ENCODE results near the gene ZFP69. TPM values are rescaled to one million over a fixed set of nuclear protein-coding genes. Genes with fewer than 3 reads are reported as not detected.

Gene ZFP69
- polyA plus RNA-seq, 3 donors, result 2.1 to 3.8 (median 2.5) TPM

DNA sequence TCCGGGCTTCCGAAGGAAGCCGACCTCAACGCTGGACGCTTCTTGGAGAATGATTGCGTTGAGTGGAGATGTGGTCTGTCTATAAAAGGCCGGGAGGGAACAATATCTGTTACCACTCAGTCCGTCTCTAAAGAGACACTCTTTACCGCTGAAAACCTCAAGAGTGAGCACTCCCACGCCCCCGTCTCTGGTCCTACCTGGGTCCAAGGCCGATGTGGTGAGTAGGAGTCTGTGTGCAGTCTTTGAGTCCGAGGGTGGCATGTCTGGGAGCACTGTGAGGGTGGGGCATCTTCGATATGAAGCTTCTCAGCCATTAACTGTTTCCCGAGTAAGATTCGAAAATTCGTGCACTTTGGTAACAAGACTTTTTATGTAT, 576 bp downstream of the ZFP69 start:
- peaks cover 13% of the 10 kb centered on the region for H3K79me2 ChIP-seq (ENCODE audit: insufficient read depth, low read length)
- peaks cover 32 to 34% of the 10 kb centered on the region in 2 donors for H3K36me3 Mint-ChIP-seq
- peak overlapping the region; percentile 7 to 87 (median 68) for H3K27ac Mint-ChIP-seq
- peaks cover 30 to 62% (median 55%) of the 10 kb centered on the region in 7 donors for H3K9me3 Mint-ChIP-seq
- H3K4me1 ChIP-seq (ENCODE audit: control insufficient read depth in 1 of 2, insufficient read depth in 2 of 2, low read length in 2 of 2), result peaks cover 8 to 12% of the 10 kb centered on the region in 2 donors
- 23% methylated on average over 4 of the region's 17 CpGs for WGBS (ENCODE audit: insufficient coverage)
- H3K27ac ChIP-seq (ENCODE audit: low read depth in 1 of 2, low read length in 2 of 2), result peak overlapping the region; percentile 29 to 84
- peak in 1 of 3 donors; percentile 3 for DNase-seq
- TF ChIP-seq, protein P1, sequence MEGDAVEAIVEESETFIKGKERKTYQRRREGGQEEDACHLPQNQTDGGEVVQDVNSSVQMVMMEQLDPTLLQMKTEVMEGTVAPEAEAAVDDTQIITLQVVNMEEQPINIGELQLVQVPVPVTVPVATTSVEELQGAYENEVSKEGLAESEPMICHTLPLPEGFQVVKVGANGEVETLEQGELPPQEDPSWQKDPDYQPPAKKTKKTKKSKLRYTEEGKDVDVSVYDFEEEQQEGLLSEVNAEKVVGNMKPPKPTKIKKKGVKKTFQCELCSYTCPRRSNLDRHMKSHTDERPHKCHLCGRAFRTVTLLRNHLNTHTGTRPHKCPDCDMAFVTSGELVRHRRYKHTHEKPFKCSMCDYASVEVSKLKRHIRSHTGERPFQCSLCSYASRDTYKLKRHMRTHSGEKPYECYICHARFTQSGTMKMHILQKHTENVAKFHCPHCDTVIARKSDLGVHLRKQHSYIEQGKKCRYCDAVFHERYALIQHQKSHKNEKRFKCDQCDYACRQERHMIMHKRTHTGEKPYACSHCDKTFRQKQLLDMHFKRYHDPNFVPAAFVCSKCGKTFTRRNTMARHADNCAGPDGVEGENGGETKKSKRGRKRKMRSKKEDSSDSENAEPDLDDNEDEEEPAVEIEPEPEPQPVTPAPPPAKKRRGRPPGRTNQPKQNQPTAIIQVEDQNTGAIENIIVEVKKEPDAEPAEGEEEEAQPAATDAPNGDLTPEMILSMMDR (IDR thresholded peaks at IDR 0.05), result no peak
- peak overlapping the region; percentile 99 for H3K4me2 ChIP-seq (replicated peaks; ENCODE audit: extremely low read depth, low read length, poor library complexity, severe bottlenecking)
- peak overlapping the region; percentile 80 for H3K9ac ChIP-seq (ENCODE audit: insufficient read depth, low read length, poor library complexity, severe bottlenecking)
- H2AFZ ChIP-seq (ENCODE audit: insufficient read depth, low read depth, low read length, poor library complexity, severe bottlenecking), result peak overlapping the region; percentile 96
- H3K36me3 ChIP-seq (replicated peaks in 1 of 2; ENCODE audit: control insufficient read depth in 1 of 2, insufficient read depth in 2 of 2, low read length in 2 of 2), result peaks cover 9 to 29% of the 10 kb centered on the region in 2 donors
- intact Hi-C loops (cut with micrococcal nuclease), result no loop called here
- peaks cover 19 to 46% of the 10 kb centered on the region in 2 donors for H3K9me3 ChIP-seq (replicated peaks in 1 of 2; ENCODE audit: control insufficient read depth in 1 of 2, insufficient read depth in 1 of 2, low read length in 2 of 2)
- peaks cover 22% of the 10 kb centered on the region for H3K4me1 Mint-ChIP-seq
- no peaks in the 10 kb centered on the region for H3K27me3 ChIP-seq (ENCODE audit: control insufficient read depth in 2 of 2, insufficient read depth in 2 of 2, low read length in 2 of 2)
- H4K20me1 ChIP-seq (ENCODE audit: insufficient read depth, low read length), result no peaks in the 10 kb centered on the region
- peaks cover 0 to 2% (median 2%) of the 10 kb centered on the region in 3 donors for H3K27me3 Mint-ChIP-seq (ENCODE audit: low read depth in 3 of 3)
- peak overlapping the region; percentile 64 to 97 (median 91) for H3K4me3 ChIP-seq (replicated peaks in 1 of 3; ENCODE audit: low read depth in 2 of 3, low read length in 3 of 3)
- peak overlapping the region; percentile 89 to 96 for H3K4me3 Mint-ChIP-seq

DNA sequence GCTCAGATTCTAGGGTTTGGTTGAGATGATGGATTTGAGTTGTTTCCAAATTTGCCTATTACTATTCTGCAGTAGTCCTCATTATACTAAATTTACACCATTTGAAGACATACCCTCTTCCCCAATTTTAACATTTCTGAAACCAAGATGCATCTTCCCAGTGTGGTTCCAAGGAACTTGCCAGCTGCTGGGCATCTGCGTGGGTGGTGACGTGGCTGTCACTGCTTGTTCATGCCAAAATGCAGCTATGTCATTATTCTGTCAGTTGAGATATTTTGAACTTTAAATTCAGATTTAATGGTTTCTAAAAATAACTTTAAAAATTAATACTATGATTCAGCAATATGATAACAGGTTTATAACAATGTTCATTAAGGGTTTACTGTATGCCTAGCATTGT, 1.2 kb downstream of the ZFP69 start:
- no peak overlapping the region for H3K27ac Mint-ChIP-seq
- TF ChIP-seq, protein P1 (IDR thresholded peaks at IDR 0.05), result no peak
- H3K9me3 Mint-ChIP-seq, result peaks cover 27 to 62% (median 54%) of the 10 kb centered on the region in 7 donors
- H3K36me3 Mint-ChIP-seq, result peaks cover 37 to 40% of the 10 kb centered on the region in 2 donors
- H3K4me3 Mint-ChIP-seq, result peak overlapping the region; percentile 89 to 96
- Histone ChIP-seq H3K27ac (ENCODE audit: low read depth in 1 of 2, low read length in 2 of 2) (no peak overlapping the region), H3K4me3 (replicated peaks in 1 of 3; ENCODE audit: low read depth in 2 of 3, low read length in 3 of 3) (peak overlapping the region in 1 of 3 experiments; percentile 97), H3K4me1 (ENCODE audit: control insufficient read depth in 1 of 2, insufficient read depth in 2 of 2, low read length in 2 of 2) (peaks cover 8 to 12% of the 10 kb centered on the region in 2 donors), H4K20me1 (ENCODE audit: insufficient read depth, low read length) (no peaks in the 10 kb centered on the region), H3K36me3 (replicated peaks in 1 of 2; ENCODE audit: control insufficient read depth in 1 of 2, insufficient read depth in 2 of 2, low read length in 2 of 2) (peaks cover 15 to 35% of the 10 kb centered on the region in 2 donors), H3K4me2 (replicated peaks; ENCODE audit: extremely low read depth, low read length, poor library complexity, severe bottlenecking) (peak overlapping the region; percentile 99), H3K9ac (ENCODE audit: insufficient read depth, low read length, poor library complexity, severe bottlenecking) (peak overlapping the region; percentile 80), H3K79me2 (ENCODE audit: insufficient read depth, low read length) (peaks cover 13% of the 10 kb centered on the region), H3K27me3 (ENCODE audit: control insufficient read depth in 2 of 2, insufficient read depth in 2 of 2, low read length in 2 of 2) (no peaks in the 10 kb centered on the region), H2AFZ (ENCODE audit: insufficient read depth, low read depth, low read length, poor library complexity, severe bottlenecking) (peak overlapping the region; percentile 96), H3K9me3 (replicated peaks in 1 of 2; ENCODE audit: control insufficient read depth in 1 of 2, insufficient read depth in 1 of 2, low read length in 2 of 2) (peaks cover 19 to 46% of the 10 kb centered on the region in 2 donors)
- no peak for DNase-seq
- intact Hi-C loops (cut with micrococcal nuclease), result no loop called here
- peaks cover 0 to 2% (median 2%) of the 10 kb centered on the region in 3 donors for H3K27me3 Mint-ChIP-seq (ENCODE audit: low read depth in 3 of 3)
- H3K4me1 Mint-ChIP-seq, result peaks cover 22% of the 10 kb centered on the region
- WGBS (ENCODE audit: insufficient coverage), result no CpG with 5 or more reads among the region's 2 CpGs
